MM.1S (cell line): ENCODE results near the gene TFDP3.

Experiments
- DNase-seq: peaks from one replicate; pipeline ENCODE4 v3.0.0-alpha.2; 2015
- H2AFZ ChIP-seq: fragments of 300-600 bp; sonication (generic); 2 replicates; pipeline ENCODE4 v1.6.0; 2016; ENCODE audit warnings: antibody characterized with exemption, low read length
- H3F3A ChIP-seq: fragments of 300-600 bp; sonication (generic); 2 replicates; pipeline ENCODE4 v1.6.1; 2016; ENCODE audit warnings: mild to moderate bottlenecking, antibody characterized with exemption, low read length, moderate library complexity, mixed read lengths; ENCODE audit not compliant: insufficient read depth
- H3K27ac ChIP-seq: fragments of 300-600 bp; sonication (generic); 2 replicates; pipeline ENCODE4 v1.5.1; 2016; ENCODE audit warnings: mild to moderate bottlenecking, low read length
- H3K27me3 ChIP-seq: fragments of 300-600 bp; sonication (generic); replicated peaks from 2 replicates; pipeline ENCODE4 v1.6.0; 2016; ENCODE audit warnings: low read length; ENCODE audit not compliant: insufficient read depth
- H3K36me3 ChIP-seq: fragments of 300-600 bp; sonication (generic); replicated peaks from 2 replicates; pipeline ENCODE4 v1.6.1; 2016; ENCODE audit warnings: mild to moderate bottlenecking, low read length, mixed read lengths; ENCODE audit not compliant: insufficient read depth
- H3K4me1 ChIP-seq: fragments of 300-600 bp; sonication (generic); 2 replicates; pipeline ENCODE4 v1.6.1; 2016; ENCODE audit warnings: low read length, mixed read lengths
- H3K4me2 ChIP-seq: fragments of 300-600 bp; sonication (generic); 2 replicates; pipeline ENCODE4 v1.6.0; 2016; ENCODE audit warnings: low read depth, low read length
- H3K4me3 ChIP-seq: fragments of 300-600 bp; sonication (generic); 2 replicates; pipeline ENCODE4 v1.5.1; 2016; ENCODE audit warnings: low read length, mixed read lengths
- H3K79me2 ChIP-seq: fragments of 300-600 bp; sonication (generic); 2 replicates; pipeline ENCODE4 v1.6.1; 2016; ENCODE audit warnings: mixed run types, low read length, mixed read lengths
- H3K9ac ChIP-seq: fragments of 300-600 bp; sonication (generic); 2 replicates; pipeline ENCODE4 v1.6.1; 2016; ENCODE audit warnings: low read length, mixed read lengths
- H3K9me2 ChIP-seq: fragments of 300-600 bp; sonication (generic); replicated peaks from 2 replicates; pipeline ENCODE4 v1.6.1; 2016; ENCODE audit warnings: mild to moderate bottlenecking, low read length, mixed read lengths; ENCODE audit not compliant: insufficient read depth
- H3K9me3 ChIP-seq: fragments of 300-600 bp; sonication (generic); replicated peaks from 2 replicates; pipeline ENCODE4 v1.6.1; 2016; ENCODE audit warnings: mild to moderate bottlenecking, low read length, mixed read lengths; ENCODE audit not compliant: insufficient read depth
- H4K20me1 ChIP-seq: fragments of 300-600 bp; sonication (generic); 2 replicates; pipeline ENCODE4 v1.6.1; 2016; ENCODE audit warnings: mild to moderate bottlenecking, low read length, moderate library complexity, mixed read lengths; ENCODE audit not compliant: insufficient read depth
- EZH2 ChIP-seq: fragments of 300-600 bp; sonication (generic); optimal IDR thresholded peaks from 2 replicates; pipeline ENCODE3; 2017; ENCODE audit warnings: low read depth, mild to moderate bottlenecking, antibody characterized with exemption, low read length, mixed read lengths
- EZH2phosphoT487 ChIP-seq: fragments of 300-600 bp; sonication (generic); IDR thresholded peaks from 2 replicates; pipeline ENCODE4 v1.6.1; 2018; ENCODE audit warnings: antibody characterized with exemption, low read length
- TF ChIP-seq, protein P1 (sequence below): fragments of 300-600 bp; sonication (generic); IDR thresholded peaks from 2 replicates; pipeline ENCODE4 v1.5.1; 2016; ENCODE audit warnings: antibody characterized with exemption, low read length, mixed read lengths

TFDP3 gene

DNA sequence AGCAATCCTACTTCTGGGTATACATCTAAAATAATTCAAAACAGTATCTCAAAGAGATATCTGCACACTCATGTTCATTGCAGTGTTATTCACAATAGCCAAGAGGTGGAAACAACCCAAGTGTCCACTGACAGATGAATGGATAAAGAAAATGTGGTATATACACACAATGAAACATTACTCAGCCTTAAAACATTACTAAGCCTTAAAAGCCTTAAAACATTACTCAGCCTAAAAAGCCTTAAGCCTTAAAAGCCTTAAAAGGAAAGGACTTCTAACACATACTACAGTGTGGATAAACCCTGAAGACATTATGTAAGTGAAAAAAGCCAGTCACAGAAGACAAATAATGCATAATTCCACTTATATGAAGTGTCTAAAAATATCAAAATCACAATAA, 40.3 kb upstream of the TFDP3 start:
- Histone ChIP-seq H3K9me3 (no peaks in the 10 kb centered on the region), H3K4me2 (no peak overlapping the region), H3K79me2 (no peaks in the 10 kb centered on the region), H3K9me2 (no peaks in the 10 kb centered on the region), H3F3A (no peaks in the 10 kb centered on the region), H3K4me3 (no peak overlapping the region), H3K27ac (no peak overlapping the region), H3K4me1 (no peaks in the 10 kb centered on the region), H4K20me1 (no peaks in the 10 kb centered on the region), H3K27me3 (no peaks in the 10 kb centered on the region), H2AFZ (no peak overlapping the region), H3K9ac (no peak overlapping the region), H3K36me3 (no peaks in the 10 kb centered on the region)
- TF ChIP-seq, protein P1, sequence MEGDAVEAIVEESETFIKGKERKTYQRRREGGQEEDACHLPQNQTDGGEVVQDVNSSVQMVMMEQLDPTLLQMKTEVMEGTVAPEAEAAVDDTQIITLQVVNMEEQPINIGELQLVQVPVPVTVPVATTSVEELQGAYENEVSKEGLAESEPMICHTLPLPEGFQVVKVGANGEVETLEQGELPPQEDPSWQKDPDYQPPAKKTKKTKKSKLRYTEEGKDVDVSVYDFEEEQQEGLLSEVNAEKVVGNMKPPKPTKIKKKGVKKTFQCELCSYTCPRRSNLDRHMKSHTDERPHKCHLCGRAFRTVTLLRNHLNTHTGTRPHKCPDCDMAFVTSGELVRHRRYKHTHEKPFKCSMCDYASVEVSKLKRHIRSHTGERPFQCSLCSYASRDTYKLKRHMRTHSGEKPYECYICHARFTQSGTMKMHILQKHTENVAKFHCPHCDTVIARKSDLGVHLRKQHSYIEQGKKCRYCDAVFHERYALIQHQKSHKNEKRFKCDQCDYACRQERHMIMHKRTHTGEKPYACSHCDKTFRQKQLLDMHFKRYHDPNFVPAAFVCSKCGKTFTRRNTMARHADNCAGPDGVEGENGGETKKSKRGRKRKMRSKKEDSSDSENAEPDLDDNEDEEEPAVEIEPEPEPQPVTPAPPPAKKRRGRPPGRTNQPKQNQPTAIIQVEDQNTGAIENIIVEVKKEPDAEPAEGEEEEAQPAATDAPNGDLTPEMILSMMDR: no peak
- no peak for TF ChIP-seq EZH2
- no peak for TF ChIP-seq EZH2phosphoT487
- no peak for DNase-seq

DNA sequence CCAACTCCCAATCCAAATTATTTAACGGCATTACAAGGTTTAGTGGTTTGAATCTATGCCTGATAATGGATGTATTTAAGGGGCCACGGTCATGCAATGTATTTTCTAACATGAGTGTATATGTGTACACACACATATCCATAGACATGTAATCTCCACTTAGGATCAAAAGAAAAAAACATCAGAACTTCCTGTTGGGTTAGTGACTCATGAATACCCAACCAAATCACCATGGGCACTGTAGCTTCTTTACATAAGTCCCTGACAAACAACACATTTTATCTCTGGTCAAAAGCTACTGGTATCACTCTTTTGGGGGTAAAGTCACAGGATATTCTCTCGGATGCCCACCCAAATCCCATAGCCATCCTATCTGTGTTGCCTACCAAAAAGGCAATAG, 36.5 kb upstream of the TFDP3 start:
- TF ChIP-seq, protein P1: no peak
- TF ChIP-seq EZH2 (no peak), EZH2phosphoT487 (no peak)
- Histone ChIP-seq H3K9ac (no peak overlapping the region), H3K79me2 (no peaks in the 10 kb centered on the region), H3K4me1 (no peaks in the 10 kb centered on the region), H3K27me3 (no peaks in the 10 kb centered on the region), H3K4me3 (no peak overlapping the region), H4K20me1 (no peaks in the 10 kb centered on the region), H3K9me3 (no peaks in the 10 kb centered on the region), H3K9me2 (no peaks in the 10 kb centered on the region), H3K27ac (no peak overlapping the region), H3K4me2 (no peak overlapping the region), H3F3A (no peaks in the 10 kb centered on the region), H2AFZ (no peak overlapping the region), H3K36me3 (no peaks in the 10 kb centered on the region)
- no peak for DNase-seq

DNA sequence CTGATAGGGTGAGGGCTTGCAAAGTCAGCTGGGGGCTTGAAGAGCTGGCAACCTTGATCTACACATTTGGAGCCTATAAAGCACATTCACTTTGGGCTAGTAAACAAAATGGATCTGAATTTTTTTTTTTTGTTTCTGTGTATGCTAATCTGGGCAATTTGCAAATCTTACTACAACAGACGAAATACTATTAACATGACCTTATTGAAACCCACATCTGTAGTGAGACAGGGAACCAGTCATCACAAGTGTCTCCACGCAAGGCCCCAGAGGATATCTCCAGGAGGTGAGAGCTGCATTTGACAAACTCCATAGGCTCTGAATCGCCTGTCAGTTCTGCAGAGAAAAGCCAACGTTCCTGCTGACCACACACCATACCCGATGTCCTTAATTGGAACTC, 33.0 kb upstream of the TFDP3 start:
- no peak for DNase-seq
- H3K27ac ChIP-seq: no peak overlapping the region
- H3K9ac ChIP-seq: no peak overlapping the region
- no peak overlapping the region for H2AFZ ChIP-seq
- no peaks in the 10 kb centered on the region for H4K20me1 ChIP-seq
- no peaks in the 10 kb centered on the region for H3K36me3 ChIP-seq
- no peak for TF ChIP-seq EZH2phosphoT487
- no peaks in the 10 kb centered on the region for H3K79me2 ChIP-seq
- no peaks in the 10 kb centered on the region for H3K9me2 ChIP-seq
- H3K4me1 ChIP-seq: no peaks in the 10 kb centered on the region
- no peaks in the 10 kb centered on the region for H3K27me3 ChIP-seq
- H3K9me3 ChIP-seq: no peaks in the 10 kb centered on the region
- no peak overlapping the region for H3K4me3 ChIP-seq
- no peak overlapping the region for H3K4me2 ChIP-seq
- no peaks in the 10 kb centered on the region for H3F3A ChIP-seq

DNA sequence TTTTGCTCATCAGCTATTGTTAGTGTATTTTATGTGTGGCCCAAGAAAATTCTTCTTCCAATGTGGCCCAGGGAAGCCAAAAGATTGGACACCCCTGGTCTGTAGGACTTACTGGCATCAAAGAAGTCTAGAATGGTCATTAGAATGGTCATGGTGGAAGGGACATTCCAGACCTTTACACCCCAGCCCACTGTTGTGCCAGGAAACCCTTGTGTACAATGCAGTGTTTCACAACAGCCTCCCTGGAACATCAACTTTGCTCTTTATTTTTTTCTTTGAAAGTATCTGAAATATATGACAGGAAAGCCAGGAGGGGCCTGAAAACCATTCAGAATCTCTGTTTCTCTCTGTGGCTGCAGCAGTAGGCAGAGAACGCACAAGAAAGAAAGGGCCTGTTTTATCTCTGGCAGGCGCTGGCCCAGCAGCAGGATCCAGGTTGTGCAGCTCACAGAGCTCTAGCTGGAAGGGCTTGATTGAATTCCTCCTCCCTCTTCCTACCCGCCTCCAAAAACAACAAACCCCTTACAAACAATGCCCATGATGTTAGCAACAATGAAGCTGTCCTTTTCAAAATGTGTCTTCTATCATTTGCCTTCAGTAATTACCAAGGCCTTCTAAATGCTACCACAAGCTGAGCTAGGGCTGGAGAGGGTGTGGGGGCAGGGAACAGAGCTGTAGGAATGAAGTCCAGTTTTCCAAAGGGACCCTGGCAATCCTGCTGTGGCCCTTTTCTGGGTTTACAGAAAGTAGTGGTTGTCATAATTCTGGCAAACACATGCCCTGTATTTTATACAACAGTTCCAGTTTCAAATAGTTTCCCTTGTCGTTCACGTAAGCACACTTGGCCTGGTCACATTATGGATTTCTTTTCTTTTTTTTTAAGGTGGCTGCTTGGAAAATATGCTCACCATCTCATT, 32.3 kb upstream of the TFDP3 start:
- TF ChIP-seq EZH2phosphoT487: no peak
- TF ChIP-seq, protein P1: no peak
- TF ChIP-seq EZH2: no peak
- H4K20me1 ChIP-seq: no peaks in the 10 kb centered on the region
- H3K27me3 ChIP-seq: no peaks in the 10 kb centered on the region
- H3K4me2 ChIP-seq: no peak overlapping the region
- no peaks in the 10 kb centered on the region for H3K9me3 ChIP-seq
- H3K4me1 ChIP-seq: no peaks in the 10 kb centered on the region
- H3K79me2 ChIP-seq: no peaks in the 10 kb centered on the region
- no peak overlapping the region for H3K9ac ChIP-seq
- DNase-seq: no peak
- H3K27ac ChIP-seq: no peak overlapping the region
- no peaks in the 10 kb centered on the region for H3K36me3 ChIP-seq
- H3F3A ChIP-seq: no peaks in the 10 kb centered on the region
- H2AFZ ChIP-seq: no peak overlapping the region
- no peak overlapping the region for H3K4me3 ChIP-seq
- H3K9me2 ChIP-seq: no peaks in the 10 kb centered on the region
